GM21423 (cell line): Measurements from ENCODE around the gene SLC35A2.
"Not testable (repeated sequence)": the region's sequence is repeated elsewhere in the genome, so short reads cannot be mapped to it uniquely, and the experiment has no call there.

Experiments
- ATAC-seq: cut with Tn5 transposase; IDR thresholded peaks from one replicate; pipeline ENCODE4 v1.9.1; 2021; ENCODE audit warnings: mild to moderate bottlenecking, moderate library complexity; ENCODE audit not compliant: unreplicated experiment

Gene SLC35A2

GRCh38 chrX:48854121-48854804 lies 57.2 kb downstream of the SLC35A2 start:
- ATAC-seq, result not testable (repeated sequence)

DNA sequence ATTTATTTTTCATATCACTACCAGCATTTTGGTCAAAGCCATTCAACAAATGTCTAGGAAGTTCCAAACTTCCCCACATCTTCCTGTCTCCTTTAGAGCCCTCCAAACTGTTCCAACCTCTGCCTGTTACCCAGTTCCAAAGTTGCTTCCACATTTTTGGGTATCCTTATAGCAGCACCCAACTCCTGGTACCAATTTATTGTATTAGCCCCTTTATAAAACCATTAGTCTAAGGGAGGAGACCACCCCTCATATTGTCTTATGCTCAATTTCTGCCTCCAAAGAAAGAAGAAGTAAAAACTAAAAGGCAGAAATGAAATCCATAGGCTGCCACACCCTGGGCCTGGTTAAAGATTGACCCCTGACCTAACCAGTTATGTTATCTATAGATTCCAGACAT lies 58.0 kb downstream of the SLC35A2 start:
- ATAC-seq, result not testable (repeated sequence)
